Liver (tissue), 9 donors: ENCODE results near the gene LPP. TPM values are rescaled to one million over a fixed set of nuclear protein-coding genes. Genes with fewer than 3 reads are reported as not detected.

Experiments used
- DNase-seq: peaks from one replicate; pipeline ENCODE4 v3.0.0-alpha.2; 2017; ENCODE audit warnings: low spot score
- H3K27ac ChIP-seq, 2 donors: one replicate each; pipeline ENCODE4 v1.7.0; 2013; ENCODE audit warnings: inconsistent platforms in 2 of 2, low read length in 2 of 2, control low read depth in 1 of 2, low read depth in 1 of 2, mild to moderate bottlenecking in 1 of 2
- H3K27me3 ChIP-seq, 4 donors: one replicate each; pipeline versions ENCODE4 v1.6.1 to v1.7.0; 2013; ENCODE audit warnings: low read length in 3 of 4, inconsistent platforms in 1 of 4, mild to moderate bottlenecking in 1 of 4, moderate library complexity in 1 of 4; ENCODE audit not compliant: control insufficient read depth in 4 of 4, insufficient read depth in 4 of 4
- H3K36me3 ChIP-seq, 4 donors: one replicate each; pipeline versions ENCODE4 v1.6.1 to v1.7.0; 2013; ENCODE audit warnings: low read length in 3 of 4, mild to moderate bottlenecking in 3 of 4, low read depth in 1 of 4, moderate library complexity in 1 of 4; ENCODE audit not compliant: control insufficient read depth in 4 of 4, insufficient read depth in 3 of 4
- H3K4me1 ChIP-seq, 4 donors: one replicate each; pipeline versions ENCODE4 v1.6.1 to v1.7.0; 2013; ENCODE audit warnings: low read length in 3 of 4, mild to moderate bottlenecking in 3 of 4, moderate library complexity in 1 of 4; ENCODE audit not compliant: control insufficient read depth in 4 of 4, insufficient read depth in 4 of 4
- H3K4me3 ChIP-seq, 3 donors: one replicate each; pipeline versions ENCODE4 v1.6.1 to v1.7.0; 2013; ENCODE audit warnings: low read length in 3 of 3, control low read depth in 1 of 3, low read depth in 1 of 3, mild to moderate bottlenecking in 1 of 3
- H3K9ac ChIP-seq, 2 donors: one replicate each; pipeline ENCODE4 v1.7.0; 2013; ENCODE audit warnings: low read length in 2 of 2, mild to moderate bottlenecking in 2 of 2, moderate library complexity in 2 of 2, control low read depth in 1 of 2, low read depth in 1 of 2
- H3K9me3 ChIP-seq, 4 donors: one replicate each; pipeline versions ENCODE4 v1.6.1 to v1.7.0; 2013; ENCODE audit warnings: low read length in 3 of 4; ENCODE audit not compliant: control insufficient read depth in 4 of 4
- EGR1 ChIP-seq, 2 donors: IDR thresholded peaks; 2 replicates each; pipeline ENCODE4 v1.6.1; 2016 to 2018; ENCODE audit warnings: antibody characterized with exemption in 2 of 2, low read depth in 2 of 2
- FOXA1 ChIP-seq: IDR thresholded peaks from 2 replicates; pipeline ENCODE4 v1.6.1; 2016; ENCODE audit warnings: antibody characterized with exemption
- GABPA ChIP-seq, 2 donors: IDR thresholded peaks in 1 of 2; conservative IDR thresholded peaks in 1 of 2; 2 replicates each; pipeline ENCODE4 v1.6.1; 2016; ENCODE audit warnings: antibody characterized with exemption in 2 of 2, mild to moderate bottlenecking in 1 of 2, moderate library complexity in 1 of 2
- HNF4A ChIP-seq, 2 donors: conservative IDR thresholded peaks; 2 replicates each; pipeline ENCODE4 v1.6.1; 2016; ENCODE audit warnings: antibody characterized with exemption in 2 of 2, mild to moderate bottlenecking in 2 of 2
- HNF4G ChIP-seq: IDR thresholded peaks from 2 replicates; pipeline ENCODE4 v1.6.1; 2016; ENCODE audit warnings: antibody characterized with exemption
- NR2F2 ChIP-seq: IDR thresholded peaks from 2 replicates; pipeline ENCODE4 v1.6.1; 2016; ENCODE audit warnings: antibody characterized with exemption
- RAD21 ChIP-seq, 2 donors: IDR thresholded peaks; 2 replicates each; pipeline ENCODE4 v1.6.1; 2016; ENCODE audit warnings: antibody characterized with exemption in 2 of 2, mild to moderate bottlenecking in 2 of 2
- YY1 ChIP-seq: IDR thresholded peaks from 2 replicates; pipeline ENCODE4 v1.6.1; 2016; ENCODE audit warnings: antibody characterized with exemption, mild to moderate bottlenecking
- WGBS: extraction: QIAGEN DNeasy Blood & Tissue Kit; methylation state at CpG from one replicate; pipeline ENCODE4 v1.1.7; 2013; 5-methylcytosine and 5-hydroxymethylcytosine counted together
- polyA plus RNA-seq, 2 donors: library from polyadenylated mRNA; stranded (reverse) in 1 of 2; unstranded in 1 of 2; fragments of 200-250 nt in 1 of 2; fragments of >200 nt in 1 of 2; fragmentation: Nextera tagmentation in 1 of 2; extraction: Ambion mirVana in 1 of 2; gene quantifications; one replicate each; pipeline versions ENCODE4 v1.2.1 to v1.2.3, GENCODE V29; 2013 to 2015
- total RNA-seq, 2 donors: library from RNA; depleted of rRNA; stranded (reverse); fragments of >200 nt; gene quantifications; one replicate each; pipeline ENCODE4 v1.2.3, GENCODE V29; 2014
- TF ChIP-seq, protein P1 (sequence below): IDR thresholded peaks from 2 replicates; pipeline ENCODE4 v1.6.1; 2016; ENCODE audit warnings: antibody characterized with exemption, mild to moderate bottlenecking
- TF ChIP-seq, protein P2 (sequence below): IDR thresholded peaks from 2 replicates; pipeline ENCODE4 v1.6.1; 2016; ENCODE audit warnings: antibody characterized with exemption
- TF ChIP-seq, protein P3 (sequence below): fragments of 150-350 bp; IDR thresholded peaks from 2 replicates; pipeline ENCODE4 v1.5.1; 2017; ENCODE audit warnings: improper control_type of control experiment, low read depth, low read length; ENCODE audit not compliant: missing input control
- TF ChIP-seq, protein P4 (sequence below): IDR thresholded peaks from 2 replicates; pipeline ENCODE4 v1.6.1; 2016; ENCODE audit warnings: antibody characterized with exemption
- TF ChIP-seq, protein P5 (sequence below): IDR thresholded peaks from 2 replicates; pipeline ENCODE4 v1.6.1; 2016; ENCODE audit warnings: antibody characterized with exemption
- donor health status: healthy.
- donor health status: healthy.
- donor health status: healthy.
- donor health status: healthy.
- donor health status: healthy.

Gene LPP
- total and polyA plus RNA-seq, 4 donors: 3.3 to 53.7 (median 28.2) TPM

DNA sequence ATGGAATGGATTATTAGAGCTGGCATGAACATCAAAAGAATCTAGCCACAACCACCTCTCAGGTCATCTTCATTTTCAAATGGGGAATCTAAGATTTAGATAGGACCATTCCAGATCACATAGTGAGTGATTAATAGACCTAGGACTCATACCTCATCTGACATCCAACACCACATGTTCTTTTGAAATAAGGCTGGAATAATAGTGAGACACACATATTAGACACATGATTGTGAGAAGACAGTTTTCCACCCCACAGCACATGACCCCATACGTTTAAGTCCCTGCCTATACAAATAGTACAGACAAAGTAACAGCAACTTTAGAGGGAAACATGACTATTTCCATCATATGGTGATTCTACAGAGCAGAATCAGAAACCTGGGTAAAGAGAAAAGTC is 673.1 kb downstream of the LPP start:
- 89% methylated on average over 1 of the region's 1 CpG for WGBS
- Histone ChIP-seq H3K27ac (no peak overlapping the region), H3K9me3 (no peaks in the 10 kb centered on the region), H3K27me3 (no peaks in the 10 kb centered on the region), H3K36me3 (no peaks in the 10 kb centered on the region), H3K9ac (no peak overlapping the region), H3K4me3 (no peak overlapping the region), H3K4me1 (peaks cover 0 to 8% (median 3%) of the 10 kb centered on the region in 4 donors)
- no peak for TF ChIP-seq FOXA1
- DNase-seq: no peak

DNA sequence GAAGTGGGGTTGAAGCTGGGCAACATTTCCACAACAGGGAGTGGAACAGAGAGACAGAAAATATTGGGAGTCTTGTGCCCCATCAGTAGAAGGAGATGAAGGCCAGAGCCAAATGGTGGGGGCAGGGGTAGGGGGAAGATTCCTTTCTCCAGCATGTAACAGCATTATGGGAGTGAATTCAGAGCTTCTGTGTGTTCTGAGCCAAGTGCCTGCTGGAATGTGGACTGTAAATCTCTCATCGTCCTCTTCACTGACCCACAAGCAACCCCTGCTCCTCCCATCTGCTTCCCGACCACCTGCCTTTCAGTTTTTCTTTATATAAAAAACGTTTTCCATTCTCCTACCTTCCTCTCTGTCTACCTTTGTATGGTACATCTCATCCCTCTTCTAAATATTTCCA is 673.6 kb downstream of the LPP start:
- H3K9ac ChIP-seq: no peak overlapping the region
- H3K9me3 ChIP-seq: no peaks in the 10 kb centered on the region
- 73% methylated on average over 3 of the region's 3 CpGs for WGBS
- H3K4me3 ChIP-seq: no peak overlapping the region
- no peaks in the 10 kb centered on the region for H3K36me3 ChIP-seq
- H3K27me3 ChIP-seq: no peaks in the 10 kb centered on the region
- TF ChIP-seq, protein P1, sequence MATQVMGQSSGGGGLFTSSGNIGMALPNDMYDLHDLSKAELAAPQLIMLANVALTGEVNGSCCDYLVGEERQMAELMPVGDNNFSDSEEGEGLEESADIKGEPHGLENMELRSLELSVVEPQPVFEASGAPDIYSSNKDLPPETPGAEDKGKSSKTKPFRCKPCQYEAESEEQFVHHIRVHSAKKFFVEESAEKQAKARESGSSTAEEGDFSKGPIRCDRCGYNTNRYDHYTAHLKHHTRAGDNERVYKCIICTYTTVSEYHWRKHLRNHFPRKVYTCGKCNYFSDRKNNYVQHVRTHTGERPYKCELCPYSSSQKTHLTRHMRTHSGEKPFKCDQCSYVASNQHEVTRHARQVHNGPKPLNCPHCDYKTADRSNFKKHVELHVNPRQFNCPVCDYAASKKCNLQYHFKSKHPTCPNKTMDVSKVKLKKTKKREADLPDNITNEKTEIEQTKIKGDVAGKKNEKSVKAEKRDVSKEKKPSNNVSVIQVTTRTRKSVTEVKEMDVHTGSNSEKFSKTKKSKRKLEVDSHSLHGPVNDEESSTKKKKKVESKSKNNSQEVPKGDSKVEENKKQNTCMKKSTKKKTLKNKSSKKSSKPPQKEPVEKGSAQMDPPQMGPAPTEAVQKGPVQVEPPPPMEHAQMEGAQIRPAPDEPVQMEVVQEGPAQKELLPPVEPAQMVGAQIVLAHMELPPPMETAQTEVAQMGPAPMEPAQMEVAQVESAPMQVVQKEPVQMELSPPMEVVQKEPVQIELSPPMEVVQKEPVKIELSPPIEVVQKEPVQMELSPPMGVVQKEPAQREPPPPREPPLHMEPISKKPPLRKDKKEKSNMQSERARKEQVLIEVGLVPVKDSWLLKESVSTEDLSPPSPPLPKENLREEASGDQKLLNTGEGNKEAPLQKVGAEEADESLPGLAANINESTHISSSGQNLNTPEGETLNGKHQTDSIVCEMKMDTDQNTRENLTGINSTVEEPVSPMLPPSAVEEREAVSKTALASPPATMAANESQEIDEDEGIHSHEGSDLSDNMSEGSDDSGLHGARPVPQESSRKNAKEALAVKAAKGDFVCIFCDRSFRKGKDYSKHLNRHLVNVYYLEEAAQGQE: no peak
- TF ChIP-seq, protein P2, sequence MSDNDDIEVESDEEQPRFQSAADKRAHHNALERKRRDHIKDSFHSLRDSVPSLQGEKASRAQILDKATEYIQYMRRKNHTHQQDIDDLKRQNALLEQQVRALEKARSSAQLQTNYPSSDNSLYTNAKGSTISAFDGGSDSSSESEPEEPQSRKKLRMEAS: no peak
- TF ChIP-seq, protein P3, sequence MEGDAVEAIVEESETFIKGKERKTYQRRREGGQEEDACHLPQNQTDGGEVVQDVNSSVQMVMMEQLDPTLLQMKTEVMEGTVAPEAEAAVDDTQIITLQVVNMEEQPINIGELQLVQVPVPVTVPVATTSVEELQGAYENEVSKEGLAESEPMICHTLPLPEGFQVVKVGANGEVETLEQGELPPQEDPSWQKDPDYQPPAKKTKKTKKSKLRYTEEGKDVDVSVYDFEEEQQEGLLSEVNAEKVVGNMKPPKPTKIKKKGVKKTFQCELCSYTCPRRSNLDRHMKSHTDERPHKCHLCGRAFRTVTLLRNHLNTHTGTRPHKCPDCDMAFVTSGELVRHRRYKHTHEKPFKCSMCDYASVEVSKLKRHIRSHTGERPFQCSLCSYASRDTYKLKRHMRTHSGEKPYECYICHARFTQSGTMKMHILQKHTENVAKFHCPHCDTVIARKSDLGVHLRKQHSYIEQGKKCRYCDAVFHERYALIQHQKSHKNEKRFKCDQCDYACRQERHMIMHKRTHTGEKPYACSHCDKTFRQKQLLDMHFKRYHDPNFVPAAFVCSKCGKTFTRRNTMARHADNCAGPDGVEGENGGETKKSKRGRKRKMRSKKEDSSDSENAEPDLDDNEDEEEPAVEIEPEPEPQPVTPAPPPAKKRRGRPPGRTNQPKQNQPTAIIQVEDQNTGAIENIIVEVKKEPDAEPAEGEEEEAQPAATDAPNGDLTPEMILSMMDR: no peak
- TF ChIP-seq HNF4A (conservative IDR thresholded peaks at IDR 0.05) (no peak), YY1 (no peak)
- TF ChIP-seq, protein P4, sequence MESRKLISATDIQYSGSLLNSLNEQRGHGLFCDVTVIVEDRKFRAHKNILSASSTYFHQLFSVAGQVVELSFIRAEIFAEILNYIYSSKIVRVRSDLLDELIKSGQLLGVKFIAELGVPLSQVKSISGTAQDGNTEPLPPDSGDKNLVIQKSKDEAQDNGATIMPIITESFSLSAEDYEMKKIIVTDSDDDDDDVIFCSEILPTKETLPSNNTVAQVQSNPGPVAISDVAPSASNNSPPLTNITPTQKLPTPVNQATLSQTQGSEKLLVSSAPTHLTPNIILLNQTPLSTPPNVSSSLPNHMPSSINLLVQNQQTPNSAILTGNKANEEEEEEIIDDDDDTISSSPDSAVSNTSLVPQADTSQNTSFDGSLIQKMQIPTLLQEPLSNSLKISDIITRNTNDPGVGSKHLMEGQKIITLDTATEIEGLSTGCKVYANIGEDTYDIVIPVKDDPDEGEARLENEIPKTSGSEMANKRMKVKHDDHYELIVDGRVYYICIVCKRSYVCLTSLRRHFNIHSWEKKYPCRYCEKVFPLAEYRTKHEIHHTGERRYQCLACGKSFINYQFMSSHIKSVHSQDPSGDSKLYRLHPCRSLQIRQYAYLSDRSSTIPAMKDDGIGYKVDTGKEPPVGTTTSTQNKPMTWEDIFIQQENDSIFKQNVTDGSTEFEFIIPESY: no peak
- H3K4me1 ChIP-seq: peaks cover 0 to 8% (median 3%) of the 10 kb centered on the region in 4 donors
- DNase-seq: no peak
- H3K27ac ChIP-seq: no peak overlapping the region

DNA sequence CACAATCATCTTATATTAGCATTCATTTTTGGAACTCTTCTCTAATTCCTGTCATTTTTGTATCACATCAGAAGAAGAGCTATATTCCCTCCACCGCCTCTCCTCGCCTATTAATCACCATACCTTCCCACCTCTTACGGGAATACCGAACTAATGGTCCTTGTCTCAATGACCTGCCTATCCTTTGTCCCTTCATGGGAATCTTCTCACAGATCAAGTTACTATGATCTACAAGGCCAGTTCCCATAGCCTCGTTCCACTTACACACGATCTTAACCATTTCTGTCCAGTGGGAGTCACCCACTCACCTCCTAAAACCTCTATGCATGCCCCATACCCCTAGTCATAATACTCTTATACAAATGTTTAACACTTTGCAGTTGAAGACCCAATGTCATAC is 675.2 kb downstream of the LPP start:
- no peak for DNase-seq
- TF ChIP-seq, protein P5, sequence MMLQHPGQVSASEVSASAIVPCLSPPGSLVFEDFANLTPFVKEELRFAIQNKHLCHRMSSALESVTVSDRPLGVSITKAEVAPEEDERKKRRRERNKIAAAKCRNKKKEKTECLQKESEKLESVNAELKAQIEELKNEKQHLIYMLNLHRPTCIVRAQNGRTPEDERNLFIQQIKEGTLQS: no peak
- TF ChIP-seq HNF4G: no peak
- no peak for TF ChIP-seq RAD21 (IDR thresholded peaks at IDR 0.05)
- TF ChIP-seq YY1: no peak
- TF ChIP-seq, protein P1: no peak
- no peak for TF ChIP-seq GABPA (IDR thresholded peaks at IDR 0.05 in 1 of 2, conservative IDR thresholded peaks at IDR 0.05 in 1 of 2)
- no peak for TF ChIP-seq EGR1 (IDR thresholded peaks at IDR 0.05; ENCODE audit: low read depth in 2 of 2)
- TF ChIP-seq, protein P3: no peak
- TF ChIP-seq NR2F2: no peak

More for the DNA sequence above, 675.2 kb downstream of the LPP start:
- Histone ChIP-seq H3K9me3 (no peaks in the 10 kb centered on the region), H3K4me3 (no peak overlapping the region), H3K27ac (no peak overlapping the region), H3K4me1 (peaks cover 0 to 8% (median 3%) of the 10 kb centered on the region in 4 donors), H3K27me3 (no peaks in the 10 kb centered on the region), H3K36me3 (no peaks in the 10 kb centered on the region), H3K9ac (no peak overlapping the region)
- WGBS: 91% methylated on average over 6 of the region's 6 CpGs
